Osteoblast (primary cell): ENCODE results near the gene PLPP2. TPM values are rescaled to one million over a fixed set of nuclear protein-coding genes. Genes with fewer than 3 reads are reported as not detected.

ENCODE experiments used
- DNase-seq: peaks from one replicate; pipeline ENCODE4 v3.0.0; 2011; ENCODE audit warnings: low spot score, mixed read lengths; ENCODE audit not compliant: insufficient read length; ENCODE audit errors: missing footprints
- H2AFZ ChIP-seq: 2 replicates; pipeline ENCODE4 v1.6.0; 2011; ENCODE audit warnings: mild to moderate bottlenecking, low read length
- H3K27ac ChIP-seq: 2 replicates; pipeline ENCODE4 v1.5.1; 2011; ENCODE audit warnings: mild to moderate bottlenecking, low read depth, low read length, moderate library complexity
- H3K27me3 ChIP-seq: 2 replicates; pipeline ENCODE4 v1.6.0; 2012; ENCODE audit warnings: mild to moderate bottlenecking, control low read depth, inconsistent platforms, low read length, moderate library complexity; ENCODE audit not compliant: insufficient read depth
- H3K36me3 ChIP-seq: 2 replicates; pipeline ENCODE4 v1.5.1; 2011; ENCODE audit warnings: mild to moderate bottlenecking, low read length, control low read depth, moderate library complexity; ENCODE audit not compliant: insufficient read depth
- H3K4me1 ChIP-seq: 2 replicates; pipeline ENCODE4 v1.5.1; 2011; ENCODE audit warnings: mild to moderate bottlenecking, low read length, control low read depth, moderate library complexity; ENCODE audit not compliant: insufficient read depth
- H3K4me2 ChIP-seq: 2 replicates; pipeline ENCODE4 v1.6.0; 2011; ENCODE audit warnings: mild to moderate bottlenecking, low read length; ENCODE audit not compliant: insufficient read depth
- H3K4me3 ChIP-seq: fragments of 200-600 bp; sonication (generic); 3 replicates; pipeline ENCODE4 v1.5.1; 2012; ENCODE audit warnings: mild to moderate bottlenecking, low read length, inconsistent platforms; ENCODE audit not compliant: insufficient read depth
- H3K79me2 ChIP-seq: 2 replicates; pipeline ENCODE4 v1.6.0; 2012; ENCODE audit warnings: mild to moderate bottlenecking, low read length, control low read depth, inconsistent platforms; ENCODE audit not compliant: insufficient read depth
- H3K9me3 ChIP-seq: 2 replicates; pipeline ENCODE4 v1.5.1; 2011; ENCODE audit warnings: low read depth, low read length, control low read depth
- H4K20me1 ChIP-seq: 2 replicates; pipeline ENCODE4 v1.6.0; 2012; ENCODE audit warnings: mild to moderate bottlenecking, low read length, control low read depth; ENCODE audit not compliant: insufficient read depth
- CTCF ChIP-seq: IDR thresholded peaks from 2 replicates; pipeline ENCODE4 v1.5.1; 2011; ENCODE audit warnings: mild to moderate bottlenecking, low read depth, low read length, moderate library complexity; ENCODE audit errors: extremely low read depth
- total RNA-seq: library from RNA; depleted of rRNA; stranded (reverse); fragments of >200 nt; gene quantifications from 2 replicates; pipeline ENCODE4 v1.2.3, GENCODE V29; 2012

PLPP2 gene
- total RNA-seq, 1 donor = 1.1 TPM

- Histone ChIP-seq H3K79me2 (no peaks in the 10 kb centered on the region), H2AFZ (no peak overlapping the region), H3K4me2 (no peak overlapping the region), H3K4me3 (no peak overlapping the region), H3K27ac (no peak overlapping the region), H3K36me3 (no peaks in the 10 kb centered on the region), H3K27me3 (peaks cover 4% of the 10 kb centered on the region), H4K20me1 (no peaks in the 10 kb centered on the region), H3K4me1 (no peaks in the 10 kb centered on the region), H3K9me3 (no peaks in the 10 kb centered on the region)
- TF ChIP-seq CTCF = no peak
- peak; percentile 69 for DNase-seq
Measured at GRCh38 chr19:281992-282391, 9.2 kb downstream of the PLPP2 start.

GRCh38 chr19:281156-281853, 9.9 kb downstream of the PLPP2 start:
- no peaks in the 10 kb centered on the region for H3K79me2 ChIP-seq
- H3K27me3 ChIP-seq = peaks cover 5% of the 10 kb centered on the region
- peak; percentile 38 for DNase-seq
- H3K4me2 ChIP-seq = no peak overlapping the region
- no peaks in the 10 kb centered on the region for H3K4me1 ChIP-seq
- H3K9me3 ChIP-seq = no peaks in the 10 kb centered on the region
- no peaks in the 10 kb centered on the region for H3K36me3 ChIP-seq
- H2AFZ ChIP-seq = no peak overlapping the region
- H3K27ac ChIP-seq = no peak overlapping the region
- H4K20me1 ChIP-seq = no peaks in the 10 kb centered on the region
- no peak overlapping the region for H3K4me3 ChIP-seq
- no peak for TF ChIP-seq CTCF

- Histone ChIP-seq H3K27me3 (peaks cover 6% of the 10 kb centered on the region), H4K20me1 (no peaks in the 10 kb centered on the region)
- no peak for TF ChIP-seq CTCF
Measured at GRCh38 chr19:280541-281009, 10.6 kb downstream of the PLPP2 start.

GRCh38 chr19:279656-280055, 11.5 kb downstream of the PLPP2 start:
- Histone ChIP-seq H3K79me2 (no peaks in the 10 kb centered on the region), H3K9me3 (no peaks in the 10 kb centered on the region), H3K4me2 (no peak overlapping the region), H2AFZ (no peak overlapping the region), H3K4me3 (no peak overlapping the region), H3K4me1 (no peaks in the 10 kb centered on the region), H3K36me3 (no peaks in the 10 kb centered on the region), H3K27me3 (peaks cover 6% of the 10 kb centered on the region), H3K27ac (no peak overlapping the region), H4K20me1 (no peaks in the 10 kb centered on the region)
- peak; percentile 65 for DNase-seq
- TF ChIP-seq CTCF = no peak

More at GRCh38 chr19:280541-281009, 10.6 kb downstream of the PLPP2 start:
- Histone ChIP-seq H3K4me3 (no peak overlapping the region), H3K4me2 (no peak overlapping the region), H3K9me3 (no peaks in the 10 kb centered on the region), H3K79me2 (no peaks in the 10 kb centered on the region), H3K27ac (no peak overlapping the region), H3K4me1 (no peaks in the 10 kb centered on the region), H3K36me3 (no peaks in the 10 kb centered on the region), H2AFZ (no peak overlapping the region)
- DNase-seq = peak; percentile 27
